HG02571 (cell line): ENCODE results near the gene SHCBP1L.

ENCODE experiments used
- ATAC-seq: cut with Tn5 transposase; IDR thresholded peaks from one replicate; pipeline ENCODE4 v1.9.1; 2021; ENCODE audit warnings: mild to moderate bottlenecking, moderate library complexity; ENCODE audit not compliant: unreplicated experiment

The SHCBP1L gene

GRCh38 chr1:182897696-182898095, 55.3 kb downstream of the SHCBP1L start:
- ATAC-seq: no peak

DNA sequence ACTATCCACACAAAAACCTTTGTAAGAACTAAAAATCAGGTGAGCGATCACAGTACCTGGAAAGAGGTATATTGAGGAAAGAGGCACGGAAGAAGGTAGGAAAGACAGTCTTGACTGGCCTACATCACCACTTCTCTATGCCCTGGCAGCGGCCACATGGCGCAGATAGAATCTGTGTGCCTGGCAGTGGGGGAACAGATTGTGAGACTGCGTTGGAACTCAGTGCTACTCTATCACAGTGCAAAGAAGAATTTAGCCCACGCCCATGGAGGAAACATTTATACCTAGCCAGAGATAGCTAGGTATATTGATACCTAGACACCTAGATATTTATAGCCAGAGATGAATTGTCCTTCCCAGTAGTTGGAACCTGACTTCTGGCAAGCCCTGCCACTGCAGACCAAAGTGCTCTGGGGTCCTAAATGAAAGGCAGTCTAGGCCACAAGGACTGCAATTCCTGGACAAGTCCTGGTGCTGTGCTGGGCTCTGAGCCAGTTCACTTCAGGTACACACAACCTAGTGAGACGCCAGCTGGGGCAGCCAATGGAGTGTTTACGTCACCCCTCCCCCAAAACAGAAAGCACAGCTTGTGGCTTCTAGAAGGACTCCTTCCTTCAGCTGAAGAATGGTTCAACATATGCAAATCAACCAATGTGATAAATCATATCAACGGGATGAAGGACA, 61.9 kb downstream of the SHCBP1L start:
- ATAC-seq: no peak

DNA sequence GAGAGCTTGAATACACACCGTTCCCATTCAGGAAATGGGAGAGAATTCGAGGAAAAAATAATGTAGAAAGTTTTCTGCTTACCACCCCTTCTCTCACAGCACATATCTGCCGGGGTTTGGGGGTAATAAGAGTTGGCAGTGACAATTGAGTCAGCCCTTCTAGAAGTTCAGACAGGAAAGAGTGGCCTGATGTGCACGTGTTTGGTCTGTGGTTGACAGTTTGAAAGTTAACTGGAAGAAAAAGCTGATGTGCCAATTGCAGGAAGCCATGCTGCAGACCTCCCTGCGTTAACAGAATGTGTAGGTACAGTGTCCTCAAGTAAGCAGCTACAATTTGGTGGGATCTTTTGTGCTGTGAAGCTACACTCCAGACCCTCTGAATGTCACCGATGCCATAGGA, 63.0 kb downstream of the SHCBP1L start:
- no peak for ATAC-seq

DNA sequence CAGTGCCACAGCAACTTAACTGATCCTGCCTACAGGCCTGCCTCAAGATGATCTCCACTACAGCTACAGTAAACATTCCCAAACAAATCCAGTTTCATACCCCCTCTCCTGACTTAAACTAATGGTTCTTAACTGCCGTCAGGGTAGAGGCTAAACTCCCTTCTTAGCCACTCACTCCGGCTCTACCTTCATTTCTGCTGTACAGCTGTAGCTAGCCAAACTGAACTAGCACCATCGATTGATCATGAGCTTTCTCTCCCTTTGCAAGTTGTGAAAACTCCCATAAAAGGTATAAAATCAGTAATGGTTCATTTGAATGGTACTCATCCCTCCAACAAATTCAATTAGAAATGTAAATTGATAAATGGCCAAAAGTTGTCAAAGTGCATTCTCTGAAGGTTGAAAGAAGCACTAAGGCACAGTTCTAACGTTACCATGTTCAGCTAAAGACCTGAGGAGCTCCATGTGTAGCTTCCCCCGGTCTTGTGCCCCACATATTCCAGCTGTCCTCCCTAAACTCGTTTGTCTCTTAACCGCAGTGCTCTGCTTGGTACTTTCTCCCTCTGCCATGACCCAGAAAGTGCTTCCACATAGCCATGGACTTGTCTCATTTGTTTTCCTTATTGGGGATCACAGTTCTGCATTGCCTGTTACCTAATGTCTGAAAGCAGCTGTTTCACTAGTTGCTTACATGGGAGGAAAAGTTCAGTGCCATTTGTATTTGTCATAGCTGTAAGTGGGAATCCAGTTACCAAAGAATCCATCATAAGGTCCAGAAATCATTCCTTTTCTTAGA, 64.0 kb downstream of the SHCBP1L start:
- ATAC-seq: no peak

DNA sequence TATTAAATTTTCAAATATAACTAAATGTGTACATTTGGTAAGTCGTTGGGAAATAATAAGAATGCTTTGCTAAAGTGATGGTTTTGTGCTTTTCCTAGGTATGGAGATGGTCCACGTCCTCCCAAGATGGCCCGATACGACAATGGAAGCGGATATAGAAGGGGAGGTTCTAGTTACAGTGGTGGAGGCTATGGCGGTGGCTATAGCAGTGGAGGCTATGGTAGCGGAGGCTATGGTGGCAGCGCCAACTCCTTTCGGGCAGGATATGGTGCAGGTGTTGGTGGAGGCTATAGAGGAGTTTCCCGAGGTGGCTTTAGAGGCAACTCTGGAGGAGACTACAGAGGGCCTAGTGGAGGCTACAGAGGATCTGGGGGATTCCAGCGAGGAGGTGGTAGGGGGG, 66.0 kb downstream of the SHCBP1L start:
- ATAC-seq: no peak

GRCh38 chr1:182885591-182885990, 67.4 kb downstream of the SHCBP1L start:
- ATAC-seq: no peak

DNA sequence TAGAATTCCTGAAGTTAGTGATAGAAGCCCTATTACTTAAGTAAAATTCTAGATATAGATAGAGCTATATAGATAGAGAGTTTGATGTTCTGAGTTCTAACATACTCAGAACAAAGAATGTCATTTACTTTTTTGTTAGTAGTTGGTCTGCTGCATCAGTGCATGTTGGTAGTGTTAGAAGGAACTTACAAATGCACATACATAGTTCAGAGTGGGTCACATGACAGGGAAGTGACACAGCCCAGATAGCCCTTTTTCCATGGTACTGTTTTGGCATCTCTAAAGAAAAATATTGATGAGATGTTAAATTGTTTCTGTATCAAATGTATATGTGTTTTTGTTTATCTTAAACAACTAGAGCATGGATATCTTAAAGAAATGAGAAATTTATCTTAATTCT, 68.1 kb downstream of the SHCBP1L start:
- no peak for ATAC-seq

GRCh38 chr1:182877842-182878241, 75.1 kb downstream of the SHCBP1L start:
- no peak for ATAC-seq

GRCh38 chr1:182877331-182877730, 75.6 kb downstream of the SHCBP1L start:
- ATAC-seq: no peak

DNA sequence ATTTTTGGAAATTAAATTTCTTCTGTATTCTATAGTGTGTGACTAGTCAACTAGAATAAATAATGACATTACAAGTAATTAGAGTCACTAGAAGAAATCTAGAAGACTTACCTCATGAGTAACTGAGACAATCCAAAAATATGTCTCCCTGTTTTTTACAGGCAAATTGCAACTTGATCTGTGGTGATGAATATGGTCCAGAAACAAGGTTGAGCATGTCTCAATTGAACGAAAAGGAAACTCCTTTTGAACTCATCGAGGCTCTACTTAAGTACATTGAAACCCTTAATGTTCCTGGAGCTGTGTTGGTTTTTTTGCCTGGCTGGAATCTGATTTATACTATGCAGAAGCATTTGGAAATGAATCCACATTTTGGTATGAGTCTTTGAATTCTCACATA, 77.1 kb downstream of the SHCBP1L start:
- no peak for ATAC-seq

DNA sequence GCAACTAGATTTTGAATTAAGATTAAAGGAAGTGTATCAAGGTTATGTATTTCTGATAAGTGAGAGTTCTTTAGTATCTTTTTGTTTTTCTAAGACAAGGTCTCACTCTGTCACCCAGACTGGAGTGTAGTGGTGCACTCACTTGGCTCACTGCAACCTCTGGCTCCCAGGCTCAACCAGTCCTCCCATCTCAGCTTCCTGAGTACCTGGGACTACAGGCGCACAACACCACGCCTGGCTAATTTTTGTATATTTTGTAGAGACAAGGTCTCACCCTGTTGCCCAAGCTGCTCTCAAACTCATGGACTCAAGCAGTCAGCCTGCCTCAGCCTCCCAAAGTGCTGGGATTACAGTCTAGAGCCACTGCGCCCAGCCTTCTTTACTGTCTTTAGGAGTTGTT, 80.1 kb downstream of the SHCBP1L start:
- no peak for ATAC-seq

DNA sequence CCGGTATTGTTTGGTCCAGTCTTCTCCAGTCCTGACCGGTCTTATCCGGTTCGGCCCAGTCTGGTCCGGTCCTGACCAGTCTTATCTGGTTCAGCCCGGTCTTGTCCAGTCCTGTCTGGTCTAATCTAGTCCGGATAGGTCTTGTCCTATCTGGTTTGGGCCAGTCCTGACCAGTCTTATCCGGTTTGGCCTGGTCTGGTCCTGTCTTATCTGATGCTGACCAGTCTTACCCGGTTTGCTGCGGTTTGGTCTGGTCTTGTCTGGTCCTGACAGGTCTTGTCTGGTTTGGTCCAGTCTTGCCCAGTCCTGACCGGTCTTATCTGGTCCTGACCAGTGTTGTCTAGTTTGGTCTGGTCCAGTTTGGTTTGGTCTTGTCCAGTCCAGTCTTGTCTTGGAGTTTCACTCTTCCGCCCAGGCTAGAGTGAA, 83.7 kb downstream of the SHCBP1L start:
- no peak for ATAC-seq

DNA sequence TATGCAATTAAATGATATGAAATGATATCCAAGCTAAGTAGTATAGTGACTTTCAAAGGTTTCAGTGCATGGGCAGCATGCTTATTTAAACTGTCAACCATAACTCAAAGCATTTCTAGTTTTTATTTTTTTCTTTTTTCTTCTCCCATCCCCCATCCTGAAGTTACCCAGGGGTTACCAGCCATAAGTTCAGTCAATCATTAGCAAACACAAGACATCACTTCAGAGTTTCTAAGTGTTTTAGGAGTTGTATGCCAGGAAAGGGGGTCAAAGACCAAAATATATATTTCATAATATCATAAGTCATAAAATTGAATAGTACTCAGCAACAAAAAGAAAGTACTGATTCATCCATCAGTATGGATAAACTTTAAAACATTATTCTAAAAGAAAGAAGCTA, 85.1 kb downstream of the SHCBP1L start:
- ATAC-seq: no peak

DNA sequence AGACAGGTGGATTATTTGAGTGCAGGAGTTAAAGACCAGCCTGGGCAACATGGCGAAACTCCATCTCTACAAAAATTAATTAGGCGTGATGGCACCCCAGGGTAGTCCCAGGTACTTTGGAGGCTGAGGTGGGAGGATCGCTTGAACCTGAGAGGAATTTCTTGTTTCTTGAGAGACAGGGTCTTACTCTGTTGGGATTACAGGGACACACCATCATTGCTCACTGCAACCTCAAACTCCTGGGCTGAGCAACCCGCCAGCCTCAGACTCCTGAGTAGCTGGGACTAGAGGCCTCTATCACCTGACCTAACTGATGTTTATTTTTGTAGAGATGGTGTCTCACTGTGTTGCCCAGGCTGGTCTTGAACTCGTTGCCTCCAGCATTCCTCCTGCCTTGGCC, 89.0 kb downstream of the SHCBP1L start:
- no peak for ATAC-seq

- ATAC-seq: no peak
Observed at GRCh38 chr1:182862827-182863226, 90.1 kb downstream of the SHCBP1L start.

DNA sequence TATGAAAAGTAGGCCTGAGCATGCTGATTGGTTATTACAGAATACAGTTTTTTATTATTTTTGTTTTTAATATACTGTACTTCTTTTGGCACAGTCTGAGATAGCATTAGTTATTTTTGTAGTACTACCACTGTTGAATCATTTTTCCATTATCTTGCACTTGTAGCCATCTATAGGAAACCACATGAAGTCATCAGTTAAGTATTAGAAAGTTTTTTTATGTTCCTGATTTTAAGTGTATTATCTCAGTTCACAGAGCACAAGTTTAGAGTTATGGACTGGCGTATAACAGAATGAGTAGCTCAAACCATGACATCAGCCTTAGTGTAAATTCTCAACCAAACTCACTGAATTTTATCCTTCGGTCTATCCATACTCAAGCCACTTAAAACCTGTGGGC, 91.0 kb downstream of the SHCBP1L start:
- ATAC-seq: no peak

DNA sequence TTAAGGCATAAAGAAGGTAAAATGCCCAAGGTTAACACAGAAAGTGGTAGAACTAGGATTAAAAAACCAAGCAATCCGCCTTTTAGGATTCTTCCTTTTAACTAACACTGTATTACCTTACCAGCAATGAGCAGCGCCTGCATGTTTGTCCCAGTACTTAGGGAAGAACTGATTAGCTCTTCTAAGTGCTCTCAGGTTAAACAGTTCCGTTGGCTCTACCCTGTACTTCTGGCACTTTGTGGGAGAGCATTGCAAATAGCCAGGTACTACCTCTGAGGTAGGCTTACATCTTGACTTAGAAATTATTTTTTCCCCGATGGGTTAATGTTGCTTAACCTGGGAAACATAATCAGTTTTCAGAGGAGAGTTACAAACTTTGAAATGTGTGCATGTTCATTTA, 92.3 kb downstream of the SHCBP1L start:
- ATAC-seq: no peak

- ATAC-seq: no peak
Observed at GRCh38 chr1:182857212-182857611, 95.8 kb downstream of the SHCBP1L start.

DNA sequence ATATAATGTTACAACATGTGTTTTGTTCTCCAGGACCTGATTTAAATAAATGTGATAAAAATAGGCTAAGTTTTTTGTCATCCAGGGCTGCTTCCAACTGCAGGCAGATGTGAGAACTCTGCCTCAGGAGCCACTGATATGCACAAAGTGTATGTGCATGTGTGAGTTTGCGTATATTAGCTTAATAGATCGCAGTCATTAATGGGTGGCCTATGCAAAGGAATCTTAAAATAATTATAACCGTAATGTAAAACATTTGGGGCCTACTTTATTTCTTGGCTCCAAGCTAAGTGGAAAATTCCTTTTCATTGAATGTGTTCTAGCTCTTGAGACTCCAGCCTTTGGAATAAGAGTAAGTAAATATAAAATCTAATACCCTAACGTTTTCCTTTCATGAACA, 97.1 kb downstream of the SHCBP1L start:
- ATAC-seq: no peak

- no peak for ATAC-seq
Observed at GRCh38 chr1:182851825-182852224, 101.1 kb downstream of the SHCBP1L start.

DNA sequence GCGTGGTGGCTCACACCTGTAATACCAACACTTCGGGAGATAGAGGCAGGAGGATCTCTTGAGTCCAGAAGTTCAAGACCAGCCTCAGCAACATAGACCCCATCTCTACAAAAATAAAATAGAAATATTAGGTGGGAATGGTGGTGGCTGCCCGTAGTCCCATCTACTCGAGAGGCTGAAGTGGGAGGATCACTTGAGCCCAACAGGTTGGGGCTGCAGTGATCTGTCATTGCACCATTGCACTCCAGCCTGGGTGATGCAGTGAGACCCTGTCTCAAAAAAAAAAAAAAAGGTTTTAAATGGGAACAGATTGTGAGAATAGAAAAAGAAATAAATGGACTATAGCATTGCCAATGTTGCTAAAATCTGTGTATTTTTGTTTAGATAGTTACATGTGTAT, 102.6 kb downstream of the SHCBP1L start:
- no peak for ATAC-seq
